Ramos (cell line): ENCODE measurements around the gene IL21.
"Not testable (repeated sequence)": the region's sequence is repeated elsewhere in the genome, so short reads cannot be mapped to it uniquely, and the experiment has no call there.

ENCODE experiments used
- in situ Hi-C: fragments of 300-500 bp; cut with MboI; formaldehyde crosslinking; loops from one replicate; pipeline ENCODE4 v1.14.3; 2022; ENCODE audit warnings: low sequenced_read_pairs; ENCODE audit not compliant: unreplicated experiment

IL21 gene

GRCh38 chr4:122584519-122584918 is 36.3 kb downstream of the IL21 start:
- in situ Hi-C loops, result no loop called here

DNA sequence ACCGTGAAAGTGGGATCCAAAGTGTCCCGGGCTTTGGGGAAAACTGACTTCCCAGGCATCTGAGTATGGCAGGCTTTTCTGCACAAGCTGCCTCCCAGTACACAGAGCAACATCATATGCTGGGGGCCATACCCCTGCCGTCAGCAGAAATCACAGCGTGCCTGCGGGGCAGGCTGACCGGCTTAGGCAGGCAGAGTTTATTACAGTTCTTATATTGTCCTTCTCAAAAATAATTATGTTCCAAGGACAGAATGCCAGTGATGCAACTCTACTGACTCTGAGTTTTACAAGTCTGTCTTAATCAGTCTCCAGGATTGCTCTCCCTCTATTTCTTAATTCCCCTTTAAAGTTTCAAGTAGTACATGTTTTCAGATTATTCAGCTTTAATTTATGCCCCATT is 37.0 kb downstream of the IL21 start:
- in situ Hi-C loops, result no loop called here

DNA sequence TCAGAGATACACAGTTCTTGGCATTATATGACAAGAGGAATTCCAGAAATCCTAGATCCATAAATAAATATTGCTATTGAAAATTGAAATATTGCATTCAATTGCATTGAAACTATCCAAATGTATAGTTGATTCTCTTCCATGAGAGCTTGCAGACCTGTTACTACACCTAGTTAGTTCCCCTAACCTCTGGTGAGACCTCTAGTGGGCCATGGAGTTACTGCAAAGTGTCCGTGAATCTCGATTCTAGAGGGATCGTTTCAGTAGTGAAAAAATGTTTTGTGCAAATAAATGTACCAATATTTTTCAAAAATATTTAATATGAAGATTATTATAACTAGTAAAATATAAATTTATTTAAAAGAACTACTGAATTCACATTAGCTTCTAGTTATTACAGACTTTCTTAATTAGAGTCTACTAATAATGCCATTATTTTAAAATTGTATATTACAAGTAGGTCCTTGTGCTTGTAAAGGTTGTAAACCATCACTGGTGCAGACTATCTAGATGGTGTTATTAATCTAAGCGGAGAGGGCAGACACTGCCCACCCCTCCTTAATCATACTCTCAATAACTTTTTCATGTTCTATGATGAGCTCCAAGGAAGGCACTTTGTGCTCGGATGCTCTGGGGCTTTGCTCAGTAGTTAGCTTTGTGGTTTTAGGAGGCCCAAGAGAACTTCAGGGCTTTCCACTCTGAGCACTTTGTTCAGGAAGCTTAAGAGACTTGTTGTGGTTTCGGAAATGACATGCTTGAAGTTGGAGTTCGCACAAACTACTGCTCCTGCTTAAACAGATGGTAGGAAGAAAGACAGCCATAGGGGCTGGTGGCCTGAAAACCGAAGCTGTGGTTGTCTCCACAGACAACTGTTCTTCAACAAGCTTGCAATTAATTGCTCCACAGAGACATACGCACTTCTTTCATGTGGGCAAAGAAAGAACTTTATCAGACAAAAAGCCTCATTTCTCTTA is 42.8 kb downstream of the IL21 start:
- in situ Hi-C loops, result no loop called here

DNA sequence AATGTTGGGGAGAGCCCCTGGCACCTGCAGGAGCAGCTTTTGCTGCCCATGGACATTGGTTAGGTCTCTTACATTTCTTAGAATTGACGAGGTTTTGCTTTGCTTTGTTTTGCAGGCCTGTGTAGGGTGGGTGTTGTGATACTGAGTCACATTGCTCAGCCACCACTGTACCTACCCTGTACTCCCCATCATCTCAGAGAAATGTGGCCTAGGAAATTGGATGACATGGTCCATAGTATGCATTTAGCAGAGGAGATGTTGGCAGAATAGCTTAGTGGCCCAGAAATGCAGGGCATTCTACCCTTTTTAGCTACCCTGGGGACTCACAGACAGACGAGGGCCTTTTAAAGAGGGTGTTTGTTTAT is 43.7 kb downstream of the IL21 start:
- in situ Hi-C loops, result no loop called here

DNA sequence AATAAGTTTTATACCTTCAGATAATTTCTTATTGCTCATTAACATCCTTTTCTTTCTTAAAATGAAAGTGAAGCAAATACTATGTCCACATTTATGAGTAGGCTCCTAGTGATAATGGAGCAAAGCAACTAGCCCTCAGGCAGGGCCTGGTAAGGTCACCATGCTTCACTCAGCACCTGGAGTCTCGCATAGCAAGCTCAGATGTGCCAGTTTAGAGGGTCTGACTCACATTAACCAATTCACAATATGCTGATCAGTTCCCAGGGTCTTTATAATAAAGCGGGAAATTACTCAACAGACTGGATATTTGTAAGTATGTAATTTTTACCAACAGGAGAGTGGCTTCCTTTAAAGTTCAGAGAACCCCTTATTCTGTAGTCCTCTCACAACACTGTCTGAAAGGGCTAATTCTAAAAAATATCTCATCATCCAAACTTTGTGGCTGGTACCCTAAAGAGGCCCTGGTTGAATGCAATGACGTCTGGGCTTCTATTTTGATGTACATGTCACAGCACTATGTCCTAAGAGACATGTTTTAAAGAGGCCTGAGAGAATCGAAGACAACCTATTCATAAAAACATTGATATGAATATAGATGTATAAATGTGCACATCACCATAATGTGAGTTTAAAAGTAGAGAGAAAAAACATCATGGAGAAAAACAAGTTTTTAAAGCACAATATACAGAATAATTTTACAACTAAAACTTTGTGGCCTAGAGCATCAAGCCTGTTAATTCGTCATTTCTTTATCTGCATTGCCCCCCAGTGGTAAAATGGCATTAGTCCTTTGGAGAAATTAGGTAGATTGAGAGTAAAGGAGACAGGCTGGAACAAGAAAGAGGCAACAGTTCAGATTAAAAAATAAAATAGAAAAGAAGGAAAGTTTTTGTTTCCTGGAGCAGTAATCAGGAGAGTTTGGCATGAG is 44.3 kb downstream of the IL21 start:
- in situ Hi-C loops, result no loop called here

GRCh38 chr4:122574347-122574746 is 46.5 kb downstream of the IL21 start:
- in situ Hi-C loops, result not testable (repeated sequence)

DNA sequence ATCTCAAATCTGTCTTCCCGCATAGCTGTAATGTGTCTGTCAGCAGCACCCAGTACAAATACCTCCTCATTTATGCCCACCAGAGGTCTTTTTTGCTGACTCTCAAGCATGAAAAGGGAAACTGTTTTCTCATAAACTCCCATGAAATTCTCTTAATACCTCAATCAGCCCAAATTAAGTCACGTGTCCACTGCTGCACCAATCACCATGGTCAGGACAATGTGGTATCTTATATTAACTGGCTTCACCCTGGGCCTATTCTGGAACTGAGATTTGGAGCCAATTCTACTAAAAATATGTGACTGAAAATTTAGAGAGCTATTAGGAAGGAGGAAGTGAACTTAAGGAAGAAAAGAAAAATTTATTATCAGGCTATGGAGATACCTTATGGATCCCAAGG is 58.4 kb downstream of the IL21 start:
- in situ Hi-C loops, result no loop called here
